G401.6 (cell line): ENCODE measurements around the gene KLHDC4.
"Not testable (repeated sequence)": the region's sequence is repeated elsewhere in the genome, so short reads cannot be mapped to it uniquely, and the experiment has no call there.

Source experiments
- FAIRE-seq: peaks from 2 replicates; lab custom pipeline; 2012; peaks lifted over from hg19 to GRCh38; lab: Jason Lieb, UNC

The KLHDC4 gene

DNA sequence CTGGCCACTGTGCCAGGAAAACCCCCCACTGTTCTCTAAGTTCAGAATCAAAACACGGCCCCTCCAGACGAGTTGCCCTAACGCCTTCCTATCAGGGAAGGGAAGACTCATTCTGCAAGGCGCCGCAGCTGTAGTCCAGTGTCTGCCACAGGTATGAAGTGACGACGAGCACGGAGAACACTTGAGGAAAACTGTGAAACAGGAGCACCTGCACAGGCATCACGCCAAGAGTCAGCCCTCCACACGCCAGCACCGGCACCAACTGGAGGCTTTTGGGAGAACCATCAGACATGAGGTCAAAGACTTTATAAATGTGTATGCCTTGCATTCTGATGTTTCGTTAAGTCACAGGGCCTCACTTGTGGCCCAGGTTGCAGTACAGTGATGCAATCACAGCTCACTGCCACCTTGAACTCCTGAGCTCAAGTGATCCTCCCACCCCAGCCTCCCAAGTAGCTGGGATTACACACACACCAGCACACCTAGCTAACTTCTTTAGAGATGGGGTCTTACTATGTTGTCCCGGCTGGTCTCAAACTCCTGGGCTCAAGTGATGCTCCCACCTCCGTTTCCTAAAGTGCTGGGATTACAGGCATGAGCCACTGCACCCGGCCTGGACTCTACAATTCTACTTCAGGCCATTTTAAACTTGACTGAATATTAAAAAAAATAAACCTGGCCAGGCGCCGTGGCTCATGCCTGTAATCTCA lies 22.9 kb downstream of the KLHDC4 start:
- FAIRE-seq, result no peak

DNA sequence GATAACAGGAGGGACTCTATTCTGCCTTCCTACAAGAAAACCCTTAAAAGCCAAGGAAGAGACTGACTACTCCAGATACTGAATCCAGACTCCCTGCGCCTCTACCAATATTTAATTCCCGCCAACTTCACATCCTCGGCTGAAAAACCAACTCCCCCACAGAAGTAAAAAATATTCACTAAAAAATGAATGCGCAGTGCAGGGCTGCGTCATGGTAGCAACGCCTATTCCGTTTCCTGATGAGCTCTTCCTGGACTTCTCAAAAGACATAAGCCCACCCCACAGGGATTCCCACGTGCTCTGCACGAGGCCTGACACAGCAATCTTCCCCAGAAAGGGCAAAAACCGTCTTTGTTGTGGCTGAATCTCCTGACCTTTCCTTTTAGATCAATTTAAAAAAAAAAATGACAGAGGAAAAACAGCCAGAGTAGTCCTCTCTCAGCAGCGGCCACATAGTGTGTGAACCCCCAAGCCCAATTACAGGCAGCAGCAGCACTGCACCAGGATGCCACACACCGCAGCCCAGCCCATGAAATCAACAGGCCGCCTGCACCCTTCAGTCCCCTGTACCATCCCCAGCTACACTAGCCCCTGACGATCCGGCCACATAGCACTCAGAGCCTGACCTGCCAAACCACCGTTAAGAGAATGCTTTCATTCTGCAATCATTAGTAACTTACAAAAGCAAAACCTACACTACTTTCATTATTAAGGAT lies 23.9 kb downstream of the KLHDC4 start:
- no peak for FAIRE-seq

DNA sequence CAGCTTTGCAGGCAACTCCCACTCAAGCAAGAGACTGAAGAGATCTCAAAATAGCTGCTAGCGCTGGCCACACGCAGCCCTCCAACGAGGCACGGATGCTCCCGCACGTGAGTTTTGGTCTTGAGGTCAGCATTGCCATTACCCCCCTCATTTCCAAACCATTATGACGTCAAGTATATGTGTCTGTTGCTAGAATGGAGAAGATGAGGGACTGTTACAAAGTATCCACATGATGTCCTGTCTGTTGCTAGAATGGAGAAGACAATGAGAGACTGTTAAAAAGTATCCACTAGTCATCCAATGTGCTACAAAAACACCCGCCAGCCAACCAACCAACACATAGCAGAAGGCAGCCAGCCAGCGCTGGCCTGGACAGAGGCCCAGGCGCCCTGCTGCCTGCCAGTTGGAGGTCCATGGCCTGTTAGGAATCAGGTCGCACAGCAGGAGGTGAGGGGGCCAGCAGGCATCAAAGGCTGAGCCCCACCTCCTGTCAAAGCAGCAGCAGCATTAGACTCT lies 24.8 kb downstream of the KLHDC4 start:
- FAIRE-seq, result no peak

DNA sequence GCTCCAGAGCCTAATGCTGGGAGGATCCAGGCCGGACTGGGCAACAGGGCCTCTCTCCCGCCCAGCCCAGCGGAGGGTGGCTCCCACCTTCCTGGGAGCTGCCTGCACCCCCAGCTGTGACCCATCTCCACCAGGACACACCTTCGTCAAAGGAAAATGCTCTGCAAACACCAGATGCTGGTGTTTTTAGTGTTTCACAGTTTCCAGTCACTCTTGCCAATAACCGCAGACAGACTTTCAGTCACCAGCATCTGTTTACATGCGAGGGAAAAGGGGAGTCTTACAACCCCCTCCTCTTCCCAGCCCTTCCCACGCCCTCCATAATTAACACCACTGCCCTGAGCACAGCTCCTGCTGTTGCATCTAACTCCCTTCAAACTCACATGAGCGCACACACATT lies 25.3 kb downstream of the KLHDC4 start:
- no peak for FAIRE-seq

DNA sequence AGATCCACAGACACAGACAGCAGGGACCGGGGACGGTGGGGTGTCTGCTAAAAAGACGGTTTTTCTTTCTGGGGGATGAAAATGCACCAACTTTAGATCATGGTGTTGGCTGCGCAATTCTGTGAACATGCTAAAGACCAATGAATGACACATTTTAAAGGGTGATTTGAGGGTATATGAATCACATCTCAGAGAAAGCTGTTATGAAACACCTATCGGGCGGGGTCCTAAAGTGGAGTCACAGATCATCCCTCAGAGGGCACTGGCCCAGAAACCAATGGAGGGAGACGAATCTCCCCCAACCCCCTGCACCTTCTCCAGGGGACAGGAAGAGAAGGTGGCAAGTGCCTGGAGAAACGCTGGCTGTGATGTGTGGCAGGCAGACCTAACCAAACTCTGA lies 26.0 kb downstream of the KLHDC4 start:
- no peak for FAIRE-seq

DNA sequence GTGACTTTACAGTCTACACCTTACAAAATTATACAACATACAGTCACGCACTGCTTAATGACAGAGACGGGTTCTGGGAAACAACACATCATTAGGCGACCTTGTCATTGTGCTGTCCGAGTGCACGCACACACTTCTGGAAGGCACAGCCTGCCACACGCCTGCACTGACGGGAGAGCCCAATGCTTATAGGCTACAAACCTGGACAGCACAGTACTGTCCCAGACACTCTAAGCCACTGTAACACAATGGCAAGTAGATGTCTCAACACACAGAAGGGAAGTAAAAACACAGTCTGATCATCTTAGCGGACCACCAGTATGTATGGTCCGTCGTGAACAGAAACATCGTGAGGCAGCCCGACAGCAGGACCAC lies 29.8 kb downstream of the KLHDC4 start:
- no peak for FAIRE-seq

DNA sequence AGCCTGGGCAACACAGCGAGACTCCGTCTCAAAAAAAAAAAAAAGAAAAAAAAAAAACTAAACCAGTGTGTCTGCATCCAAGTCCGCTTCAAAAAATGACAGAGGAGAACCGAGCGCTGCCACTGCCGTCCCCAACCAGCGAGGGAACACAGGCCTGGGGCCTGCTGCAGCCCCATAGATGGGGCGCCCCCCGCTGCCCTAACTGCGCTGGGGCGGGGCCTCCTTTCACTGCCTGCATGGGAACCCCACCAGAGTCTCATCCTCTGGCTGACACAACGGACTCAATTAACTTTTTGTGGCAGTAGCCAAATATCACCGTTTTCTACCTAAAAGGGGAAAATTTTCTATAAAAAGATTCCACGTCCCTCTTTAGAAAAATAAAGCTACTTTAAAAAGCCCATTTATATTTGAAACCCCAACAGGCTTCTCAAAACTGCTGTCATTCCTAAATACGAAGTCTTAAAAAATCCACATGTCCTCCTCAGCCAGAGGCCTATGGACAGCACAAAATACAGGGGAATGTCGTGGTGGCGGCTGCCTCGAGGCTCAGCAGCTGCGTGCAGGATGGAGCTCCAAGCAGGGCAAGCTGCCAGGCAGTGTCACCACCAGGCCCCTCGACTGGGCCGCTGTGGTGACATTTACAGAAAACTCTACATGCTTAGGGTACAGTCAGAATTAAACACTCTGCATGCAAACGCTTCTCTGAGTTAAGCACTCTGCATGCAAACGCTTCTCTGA lies 30.3 kb downstream of the KLHDC4 start:
- no peak for FAIRE-seq

DNA sequence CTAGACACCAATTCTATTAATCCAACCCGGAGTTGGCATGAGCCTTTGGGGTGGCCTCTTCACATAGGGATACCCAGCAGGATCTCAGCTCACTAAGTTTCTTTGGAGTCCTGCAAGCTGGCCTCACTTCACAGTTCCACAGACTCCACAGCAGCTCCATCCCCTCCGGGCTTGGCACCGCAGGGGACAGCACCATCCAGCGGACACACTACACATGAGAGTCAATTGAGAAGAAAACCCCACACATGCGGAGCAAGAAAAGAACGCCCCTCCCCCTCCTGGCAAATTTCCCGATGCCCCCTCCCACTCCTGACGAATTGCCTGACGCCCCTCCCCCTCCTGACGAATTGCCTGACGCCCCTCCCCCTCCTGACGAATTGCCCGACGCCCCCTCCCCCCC lies 31.1 kb downstream of the KLHDC4 start:
- no peak for FAIRE-seq

DNA sequence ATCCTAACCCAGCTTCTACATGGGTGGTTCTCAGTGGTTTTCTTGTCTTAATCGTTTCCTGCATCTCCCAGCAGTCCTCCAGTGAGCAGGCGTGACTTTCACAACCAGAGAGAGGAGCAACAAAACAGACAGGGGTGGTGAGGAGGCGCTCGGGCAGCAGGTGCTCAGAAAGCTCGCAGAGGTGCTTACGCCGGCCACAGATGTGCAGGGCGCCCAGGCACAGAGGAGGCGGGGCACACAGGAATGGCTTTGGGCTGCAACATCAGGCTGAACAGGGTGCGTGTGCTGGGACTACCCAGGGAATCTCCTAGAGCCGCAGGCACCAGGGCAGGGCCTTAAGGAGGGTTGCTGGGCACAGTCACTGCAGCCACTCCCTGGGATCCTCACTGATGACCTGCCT lies 32.6 kb downstream of the KLHDC4 start:
- no peak for FAIRE-seq

DNA sequence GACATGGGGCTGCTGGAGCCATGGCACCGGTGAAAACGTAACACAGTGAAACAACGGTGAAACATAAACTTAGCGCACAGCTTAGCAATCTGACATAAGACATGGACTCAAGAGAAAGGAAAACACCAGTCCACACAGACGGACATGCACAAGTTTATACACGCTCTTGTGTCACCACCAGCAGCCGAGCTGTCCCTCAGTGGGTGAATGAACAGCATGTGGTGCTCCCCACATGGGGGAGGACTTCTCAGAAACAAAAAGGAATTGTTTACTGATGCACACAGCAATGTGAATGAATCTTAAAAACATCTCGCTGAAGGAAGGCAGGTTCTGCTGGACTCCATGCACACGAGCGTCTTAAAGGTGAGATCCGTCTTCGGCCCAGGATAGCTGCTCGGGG lies 34.2 kb downstream of the KLHDC4 start:
- no peak for FAIRE-seq

DNA sequence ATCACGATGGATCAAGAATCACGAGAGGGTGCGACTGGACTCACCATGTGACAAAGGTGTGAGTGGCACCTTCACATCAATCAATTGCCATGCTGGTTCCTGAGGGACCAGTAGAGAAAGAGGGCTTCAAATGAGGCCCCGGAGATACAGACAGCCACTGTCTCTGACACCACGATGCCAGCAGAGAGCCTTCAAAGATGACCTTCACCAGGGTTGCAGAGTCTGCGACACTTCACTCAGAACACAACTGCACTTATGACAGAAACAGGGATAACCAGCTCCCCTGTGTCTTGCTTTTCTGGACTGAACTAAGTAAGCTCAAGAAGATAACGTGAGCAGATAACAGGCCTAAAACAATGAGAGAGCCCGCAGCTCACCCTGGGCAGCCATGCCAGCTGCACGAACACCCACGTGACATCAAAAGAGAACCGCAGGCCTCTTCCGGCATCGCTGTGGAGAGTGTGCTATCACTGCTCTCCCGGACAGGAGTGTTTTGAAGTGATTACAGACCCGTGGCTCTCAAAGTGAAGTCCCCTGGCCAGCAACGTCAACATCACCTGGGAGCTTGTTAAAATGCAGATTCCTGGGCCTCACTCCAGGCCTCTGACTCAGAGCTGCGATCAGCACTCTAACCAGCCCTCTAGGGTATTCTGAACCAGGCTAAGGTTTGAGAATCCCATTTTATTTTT lies 36.4 kb downstream of the KLHDC4 start:
- FAIRE-seq, result no peak

DNA sequence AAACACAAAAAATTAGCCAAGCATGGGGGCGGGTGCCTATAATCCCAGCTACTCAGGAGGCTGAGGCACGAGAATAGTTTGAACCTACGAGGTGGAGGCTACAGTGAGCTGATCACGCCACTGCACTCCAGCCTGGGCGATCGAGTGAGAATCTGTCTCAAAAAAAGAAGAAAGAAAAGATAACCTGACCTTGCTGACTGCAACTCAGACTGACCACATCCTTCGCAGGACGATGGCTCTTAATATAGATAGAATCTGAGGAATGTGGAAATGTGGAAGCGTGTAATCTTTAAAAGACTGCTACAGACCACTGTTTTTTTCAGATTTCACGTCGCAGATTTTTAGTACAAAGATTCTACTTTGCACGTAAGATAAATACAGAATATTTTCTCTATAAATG lies 37.8 kb downstream of the KLHDC4 start:
- no peak for FAIRE-seq

DNA sequence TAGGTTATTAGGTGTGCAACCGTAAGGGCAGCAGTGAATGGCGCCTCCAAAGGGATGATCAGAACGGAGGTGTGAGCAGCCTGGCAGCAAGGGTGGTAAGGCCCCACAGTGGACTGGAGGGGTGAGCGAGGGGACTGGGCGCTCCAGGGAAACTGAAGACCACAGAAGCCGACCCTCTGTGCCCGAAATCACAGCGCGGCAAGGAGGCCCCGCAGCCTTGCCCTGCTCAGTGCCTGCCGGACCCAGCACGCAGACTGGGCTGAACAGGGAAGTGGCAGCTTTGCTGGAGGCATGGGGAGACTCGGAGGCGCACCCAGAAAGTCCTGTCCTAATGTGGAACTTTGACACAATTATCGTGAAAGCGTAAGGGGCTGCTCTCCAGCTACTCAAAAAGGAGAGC lies 38.4 kb downstream of the KLHDC4 start:
- no peak for FAIRE-seq

DNA sequence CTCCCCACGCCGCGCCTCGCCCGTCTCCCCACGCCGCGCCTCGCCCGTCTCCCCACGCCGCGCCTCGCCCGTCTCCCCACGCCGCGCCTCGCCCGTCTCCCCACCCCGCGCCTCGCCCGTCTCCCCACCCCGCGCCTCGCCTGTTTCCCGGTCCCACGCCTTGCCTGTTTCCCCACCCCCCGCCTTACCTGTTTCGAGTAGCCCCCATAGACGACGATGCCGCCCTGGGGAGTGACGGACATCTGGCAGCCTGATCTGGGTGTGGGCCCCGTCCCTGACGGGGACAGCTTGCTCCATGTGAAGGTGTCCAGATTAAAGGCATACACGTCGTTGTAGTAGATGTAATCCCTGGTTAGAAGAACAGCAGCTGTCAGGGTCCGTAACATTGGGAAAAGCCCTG lies 39.2 kb downstream of the KLHDC4 start:
- not testable (repeated sequence) for FAIRE-seq

DNA sequence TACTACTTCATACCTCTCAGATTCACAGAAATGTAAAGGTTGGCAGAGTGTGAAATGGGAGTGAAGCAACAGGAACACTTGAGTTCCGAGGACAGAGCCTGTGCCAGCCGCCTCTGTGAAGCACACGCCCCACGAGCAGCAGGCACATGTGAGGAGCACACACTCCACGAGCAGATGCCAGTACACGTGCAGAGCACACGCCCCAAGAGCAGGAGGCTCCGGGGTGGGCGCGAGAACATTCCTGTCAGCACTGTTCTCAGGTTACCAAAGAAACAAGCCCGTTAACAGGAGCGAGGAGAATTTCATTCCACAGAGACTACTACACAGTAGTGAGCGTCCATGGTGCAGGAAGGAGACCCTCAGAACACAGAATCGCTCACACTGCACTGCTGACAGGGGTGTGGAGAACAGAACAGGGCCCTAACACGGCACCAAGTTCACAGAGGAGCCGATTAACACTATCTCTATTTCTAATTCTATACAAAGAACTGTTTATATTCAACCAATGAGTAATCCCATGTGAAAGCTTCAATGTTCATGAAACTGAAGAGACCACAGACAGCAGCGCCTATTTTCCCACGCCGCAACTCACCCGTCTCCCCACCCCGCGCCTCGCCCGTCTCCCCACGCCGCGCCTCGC lies 40.1 kb downstream of the KLHDC4 start:
- FAIRE-seq, result no peak

DNA sequence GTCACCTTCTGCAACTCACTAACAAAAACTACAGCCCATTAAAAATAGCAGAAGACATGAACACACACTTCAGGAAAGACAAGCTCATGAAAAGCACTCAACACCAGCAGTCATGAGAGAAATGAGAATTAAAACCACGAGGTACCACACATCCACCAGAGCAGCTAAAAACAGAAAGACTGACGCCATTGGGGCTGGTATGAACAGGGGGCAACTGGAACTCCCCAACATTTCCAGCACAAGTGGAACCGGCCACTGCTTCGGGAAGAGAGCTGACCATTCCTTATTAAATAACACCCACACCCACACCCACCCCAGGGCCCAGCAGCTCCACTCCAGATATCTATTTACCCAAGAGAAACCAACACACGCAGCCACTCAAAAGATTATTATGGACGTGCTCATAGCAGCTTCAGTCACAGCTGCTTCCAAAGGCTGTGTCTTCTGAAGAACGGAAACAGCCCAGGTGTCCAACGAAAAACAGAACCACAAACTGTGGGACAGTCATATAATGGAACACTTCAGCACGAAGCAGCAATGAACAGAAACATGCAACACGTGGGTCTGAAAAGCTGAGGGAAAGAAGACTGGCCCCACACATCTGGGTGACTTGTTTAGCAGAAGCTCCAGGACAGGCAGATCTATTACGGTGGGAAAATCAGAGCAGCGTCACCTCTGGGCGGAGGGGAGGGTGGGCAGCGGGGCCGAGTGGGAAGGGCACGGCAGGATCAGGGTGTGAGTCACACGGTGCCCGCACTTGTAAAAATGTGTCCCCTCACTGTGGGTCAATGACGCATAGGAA lies 41.1 kb downstream of the KLHDC4 start:
- FAIRE-seq, result no peak

DNA sequence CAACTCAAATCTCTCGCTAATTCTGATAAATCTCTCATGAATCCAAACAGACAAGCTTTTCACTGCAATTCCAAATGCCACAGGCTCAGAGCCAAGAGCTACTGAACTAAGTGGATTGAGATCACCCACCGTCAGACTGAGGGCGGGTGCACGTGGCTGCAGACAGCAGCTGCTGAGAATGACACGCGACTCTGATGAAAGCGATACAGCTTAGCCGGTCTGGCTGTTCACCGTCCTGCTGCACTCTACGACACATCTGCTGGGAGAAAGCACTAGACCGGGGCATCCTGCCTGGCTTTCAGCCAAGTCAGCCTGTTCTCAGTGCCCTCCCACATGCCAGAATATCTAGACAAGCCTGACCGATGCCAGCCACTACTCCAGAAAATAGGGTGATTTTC lies 42.6 kb downstream of the KLHDC4 start:
- FAIRE-seq, result no peak

DNA sequence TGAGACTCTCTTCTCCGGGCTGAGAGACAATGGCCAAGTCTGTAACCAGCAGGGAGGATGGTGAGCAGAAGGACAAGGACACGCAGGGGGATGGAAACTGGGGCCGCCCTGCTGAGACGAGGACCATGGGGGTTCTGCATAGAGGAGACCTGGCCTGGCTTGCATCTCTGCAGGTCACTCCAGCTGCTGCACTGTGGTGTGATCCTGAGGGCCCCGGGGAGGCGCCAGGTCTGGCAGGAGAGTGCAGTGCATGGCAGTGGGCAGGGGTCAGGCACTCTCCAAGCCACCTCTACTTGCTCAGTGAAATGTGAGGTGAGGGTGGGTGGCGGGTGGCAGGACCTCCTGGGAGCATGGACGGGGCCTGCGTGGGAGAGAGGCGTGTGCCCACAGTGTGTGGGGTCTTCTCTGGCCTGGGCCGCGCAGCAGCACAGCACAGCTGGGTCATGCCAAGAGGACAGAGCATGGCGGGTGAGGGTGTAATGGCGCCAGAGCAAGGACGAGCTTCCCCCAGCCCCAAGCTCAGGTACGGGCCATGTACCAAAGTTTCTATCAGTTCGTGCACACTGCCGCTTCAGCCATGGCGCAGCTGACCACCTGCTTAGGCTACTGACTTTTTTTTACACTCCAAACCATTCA lies 43.1 kb downstream of the KLHDC4 start:
- FAIRE-seq, result no peak

DNA sequence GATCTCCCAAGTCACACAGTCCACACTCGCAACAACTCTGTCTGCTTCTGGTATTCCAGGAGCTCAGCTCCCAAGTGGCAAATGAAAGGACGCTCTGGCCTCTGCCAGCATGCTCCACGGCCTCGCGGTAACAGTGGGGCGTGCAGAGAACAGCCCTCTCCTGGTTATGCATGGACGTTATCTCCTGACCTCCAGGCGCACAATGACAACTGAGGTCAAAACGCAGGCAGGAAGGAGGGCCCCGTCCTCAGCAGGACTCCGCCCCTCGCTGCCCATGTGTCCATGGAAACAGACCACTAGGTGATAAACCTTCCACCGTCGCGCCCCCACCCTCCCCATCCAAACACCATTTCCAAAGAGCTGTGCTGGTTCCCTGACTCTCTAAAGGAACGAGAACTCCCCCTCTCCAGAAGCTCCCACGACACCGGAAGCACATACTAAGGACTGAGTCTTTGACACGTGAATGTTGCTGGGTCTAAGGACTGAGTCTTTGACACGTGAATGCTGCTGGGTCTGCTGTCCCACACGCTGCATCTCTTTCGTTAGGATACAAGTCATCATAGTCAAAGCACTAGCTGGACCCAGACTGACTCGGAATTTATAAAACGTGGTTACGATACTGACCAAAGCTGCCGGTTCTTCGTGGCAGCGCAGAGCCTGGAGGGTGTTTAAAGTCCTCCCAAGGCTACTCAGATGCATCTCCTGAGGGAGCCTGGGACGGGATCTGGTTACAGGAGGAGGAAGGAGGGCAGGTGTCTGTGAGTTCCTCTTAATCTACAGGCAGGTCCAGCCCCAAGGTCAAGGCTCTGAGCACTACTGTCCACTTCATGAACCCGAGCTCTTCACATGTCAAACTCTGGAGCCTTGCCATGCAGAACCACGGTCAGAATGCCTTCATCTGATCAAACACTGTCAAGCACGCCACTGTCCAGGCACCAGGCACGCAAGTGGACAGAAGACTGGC lies 43.9 kb downstream of the KLHDC4 start:
- FAIRE-seq, result no peak

DNA sequence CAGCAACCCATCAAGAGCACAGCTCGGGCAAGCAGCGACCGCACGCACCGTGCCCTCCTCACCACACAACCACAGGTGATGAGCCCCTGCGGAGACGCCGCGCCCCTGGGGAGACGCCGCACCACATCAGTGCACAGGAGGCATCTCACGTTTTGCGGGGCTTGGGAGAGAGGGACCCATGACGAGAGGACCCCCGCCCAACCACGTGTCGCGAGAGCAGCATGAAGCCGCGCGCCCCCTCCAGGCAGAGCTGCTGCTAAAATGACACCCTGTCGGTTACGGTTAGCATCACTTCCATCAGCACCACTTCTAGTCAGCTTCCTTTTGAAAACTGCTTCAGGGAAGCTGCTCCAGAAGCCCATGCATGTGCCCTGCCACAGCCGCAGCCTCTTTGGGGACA lies 45.3 kb downstream of the KLHDC4 start:
- no peak for FAIRE-seq
